Sigmoid colon (tissue), 7 donors: ENCODE measurements around the gene NIPA2. TPM values are rescaled to one million over a fixed set of nuclear protein-coding genes. Genes with fewer than 3 reads are reported as not detected.

ENCODE experiments used
- DNase-seq: peaks from one replicate; pipeline ENCODE4 v3.0.0-alpha.2; 2019
- H3K27ac ChIP-seq, 4 donors: fragments of 200-600 bp; sonication (generic); one replicate each; pipeline ENCODE4 v1.5.1; 2016 to 2019; ENCODE audit warnings: mild to moderate bottlenecking in 1 of 4
- H3K27me3 ChIP-seq, 3 donors: fragments of 200-600 bp; sonication (generic); one replicate each; pipeline ENCODE4 v1.5.1; 2019; ENCODE audit warnings: mild to moderate bottlenecking in 1 of 3
- H3K36me3 ChIP-seq, 4 donors: fragments of 200-600 bp; sonication (generic); one replicate each; pipeline ENCODE4 v1.5.1; 2016 to 2019
- H3K4me1 ChIP-seq, 4 donors: fragments of 200-600 bp; sonication (generic); one replicate each; pipeline ENCODE4 v1.5.1; 2017 to 2019
- H3K4me3 ChIP-seq, 4 donors: fragments of 200-600 bp; sonication (generic); one replicate each; pipeline ENCODE4 v1.5.1; 2017 to 2019; ENCODE audit warnings: mild to moderate bottlenecking in 2 of 4, moderate library complexity in 1 of 4
- H3K9me3 ChIP-seq, 4 donors: fragments of 200-600 bp in 3 of 4; sonication (generic) in 3 of 4; one replicate each; pipeline versions ENCODE4 v1.5.1 to v1.6.1; 2013 to 2019
- EP300 ChIP-seq, 4 donors: sonication (generic); formaldehyde crosslinking; IDR thresholded peaks; one replicate each; pipeline ENCODE4 v1.6.1; 2017; ENCODE audit warnings: antibody characterized with exemption in 4 of 4
- POLR2A ChIP-seq, 2 donors: fragments of 450-650 bp; IDR thresholded peaks; one replicate each; pipeline ENCODE4 v1.6.1; 2016; ENCODE audit warnings: antibody characterized with exemption in 2 of 2, mild to moderate bottlenecking in 2 of 2, moderate library complexity in 2 of 2
- POLR2AphosphoS5 ChIP-seq, 4 donors: sonication (generic); formaldehyde crosslinking; IDR thresholded peaks; one replicate each; pipeline ENCODE4 v1.6.1; 2017; ENCODE audit warnings: antibody characterized with exemption in 4 of 4
- WGBS, 2 donors: extraction: QIAGEN DNeasy Blood & Tissue Kit; methylation state at CpG; one replicate each; pipeline ENCODE4 v1.1.7; 2013; 5-methylcytosine and 5-hydroxymethylcytosine counted together
- intact Hi-C: fragments of 100-400 bp; cut with DNase I; formaldehyde crosslinking; loops from one replicate; pipeline ENCODE4 v1.15.1; 2023
- polyA plus RNA-seq, 3 donors: library from polyadenylated mRNA; stranded (reverse); fragments of 200-250 nt; gene quantifications; one replicate each; pipeline ENCODE4 v1.2.3, GENCODE V29; 2013
- total RNA-seq, 4 donors: library from RNA; depleted of rRNA; stranded (reverse); fragments of >200 nt; gene quantifications; one replicate each; pipeline ENCODE4 v1.1.0, GENCODE V29; 2016
- TF ChIP-seq, protein P1 (sequence below), 4 experiments: fragments of 450-650 bp in 3 of 4; fragments of 200-600 bp in 1 of 4; IDR thresholded peaks; one replicate each; pipeline ENCODE4 v1.5.1; 2016 to 2019; ENCODE audit warnings: antibody characterized with exemption in 4 of 4, mild to moderate bottlenecking in 3 of 4, moderate library complexity in 2 of 4
- donor health status: healthy with polysubstance abuse.
- donor health status: Bipolar disorder and iron deficiency.
- donor health status: healthy.

The NIPA2 gene
- total and polyA plus RNA-seq, 7 donors: 15.0 to 47.1 (median 25.5) TPM

DNA sequence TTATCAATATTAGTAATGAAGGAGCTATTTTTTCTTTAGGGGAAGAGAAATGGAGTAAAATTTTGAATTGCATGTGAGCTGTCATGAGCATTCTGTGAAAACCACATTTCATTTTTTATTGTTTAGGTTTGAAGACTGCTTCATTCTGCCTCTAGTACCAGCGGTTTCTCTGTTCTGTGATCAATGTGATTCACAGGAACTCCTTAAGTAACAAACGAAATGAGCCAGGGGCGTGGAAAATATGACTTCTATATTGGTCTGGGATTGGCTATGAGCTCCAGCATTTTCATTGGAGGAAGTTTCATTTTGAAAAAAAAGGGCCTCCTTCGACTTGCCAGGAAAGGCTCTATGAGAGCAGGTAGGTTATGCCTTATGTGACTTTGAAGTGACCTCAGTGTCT, 13.0 kb downstream of the NIPA2 start:
- Histone ChIP-seq H3K9me3 (no peaks in the 10 kb centered on the region), H3K27ac (no peak overlapping the region), H3K4me1 (no peaks in the 10 kb centered on the region), H3K27me3 (no peaks in the 10 kb centered on the region), H3K4me3 (no peak overlapping the region), H3K36me3 (peaks cover 5 to 50% (median 19%) of the 10 kb centered on the region in 4 donors)
- intact Hi-C loops: no loop called here
- TF ChIP-seq EP300 (IDR thresholded peaks at IDR 0.05) (no peak), POLR2A (IDR thresholded peaks at IDR 0.05) (no peak)
- no peak for DNase-seq
- WGBS, 2 donors: 76 to 88% methylated on average over 4 of the region's 4 CpGs

DNA sequence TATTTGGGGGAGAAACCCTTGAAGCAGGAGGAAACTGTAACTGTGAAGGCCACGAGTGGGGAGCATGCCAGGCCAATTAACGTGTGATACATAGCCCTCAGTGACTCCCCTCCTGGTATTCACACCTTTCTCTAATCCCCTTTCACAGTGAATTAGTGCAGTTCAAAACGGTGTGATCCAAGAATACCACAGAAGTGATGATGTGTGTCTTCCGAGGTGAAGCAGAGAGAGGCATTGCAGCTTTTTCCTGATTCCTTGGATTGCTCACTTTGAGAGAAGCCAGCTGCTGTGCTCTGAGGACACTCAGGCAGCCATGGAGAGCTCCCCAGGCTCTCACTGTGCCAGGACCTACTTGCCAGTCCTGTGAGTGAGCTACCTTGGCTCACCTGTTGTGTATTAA, 17.3 kb downstream of the NIPA2 start:
- H3K36me3 ChIP-seq: peaks cover 5 to 71% (median 22%) of the 10 kb centered on the region in 4 donors
- H3K27me3 ChIP-seq: no peaks in the 10 kb centered on the region
- WGBS, 2 donors: 77 to 83% methylated on average over 4 of the region's 4 CpGs
- H3K27ac ChIP-seq: no peak overlapping the region
- no peak overlapping the region for H3K4me3 ChIP-seq
- TF ChIP-seq POLR2A (IDR thresholded peaks at IDR 0.05) (no peak), POLR2AphosphoS5 (IDR thresholded peaks at IDR 0.05) (no peak), EP300 (IDR thresholded peaks at IDR 0.05) (no peak)
- TF ChIP-seq, protein P1, sequence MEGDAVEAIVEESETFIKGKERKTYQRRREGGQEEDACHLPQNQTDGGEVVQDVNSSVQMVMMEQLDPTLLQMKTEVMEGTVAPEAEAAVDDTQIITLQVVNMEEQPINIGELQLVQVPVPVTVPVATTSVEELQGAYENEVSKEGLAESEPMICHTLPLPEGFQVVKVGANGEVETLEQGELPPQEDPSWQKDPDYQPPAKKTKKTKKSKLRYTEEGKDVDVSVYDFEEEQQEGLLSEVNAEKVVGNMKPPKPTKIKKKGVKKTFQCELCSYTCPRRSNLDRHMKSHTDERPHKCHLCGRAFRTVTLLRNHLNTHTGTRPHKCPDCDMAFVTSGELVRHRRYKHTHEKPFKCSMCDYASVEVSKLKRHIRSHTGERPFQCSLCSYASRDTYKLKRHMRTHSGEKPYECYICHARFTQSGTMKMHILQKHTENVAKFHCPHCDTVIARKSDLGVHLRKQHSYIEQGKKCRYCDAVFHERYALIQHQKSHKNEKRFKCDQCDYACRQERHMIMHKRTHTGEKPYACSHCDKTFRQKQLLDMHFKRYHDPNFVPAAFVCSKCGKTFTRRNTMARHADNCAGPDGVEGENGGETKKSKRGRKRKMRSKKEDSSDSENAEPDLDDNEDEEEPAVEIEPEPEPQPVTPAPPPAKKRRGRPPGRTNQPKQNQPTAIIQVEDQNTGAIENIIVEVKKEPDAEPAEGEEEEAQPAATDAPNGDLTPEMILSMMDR (IDR thresholded peaks at IDR 0.05): no peak
- H3K9me3 ChIP-seq: no peaks in the 10 kb centered on the region
- no peaks in the 10 kb centered on the region for H3K4me1 ChIP-seq
- intact Hi-C loops: no loop called here
- DNase-seq: no peak

- WGBS, 2 donors: 94 to 99% methylated on average over 1 of the region's 1 CpG
- H3K4me1 ChIP-seq: no peaks in the 10 kb centered on the region
- no peak for TF ChIP-seq POLR2A (IDR thresholded peaks at IDR 0.05)
- TF ChIP-seq, protein P1 (IDR thresholded peaks at IDR 0.05): no peak
- no peak for TF ChIP-seq POLR2AphosphoS5 (IDR thresholded peaks at IDR 0.05)
- TF ChIP-seq EP300 (IDR thresholded peaks at IDR 0.05): no peak
- no peaks in the 10 kb centered on the region for H3K9me3 ChIP-seq
- DNase-seq: no peak
- intact Hi-C loops: no loop called here
- no peaks in the 10 kb centered on the region for H3K27me3 ChIP-seq
- H3K4me3 ChIP-seq: no peak overlapping the region
- peaks cover 5 to 79% (median 24%) of the 10 kb centered on the region in 4 donors for H3K36me3 ChIP-seq
- no peak overlapping the region for H3K27ac ChIP-seq
Observed at GRCh38 chr15:22856659-22857058, 18.2 kb downstream of the NIPA2 start.

DNA sequence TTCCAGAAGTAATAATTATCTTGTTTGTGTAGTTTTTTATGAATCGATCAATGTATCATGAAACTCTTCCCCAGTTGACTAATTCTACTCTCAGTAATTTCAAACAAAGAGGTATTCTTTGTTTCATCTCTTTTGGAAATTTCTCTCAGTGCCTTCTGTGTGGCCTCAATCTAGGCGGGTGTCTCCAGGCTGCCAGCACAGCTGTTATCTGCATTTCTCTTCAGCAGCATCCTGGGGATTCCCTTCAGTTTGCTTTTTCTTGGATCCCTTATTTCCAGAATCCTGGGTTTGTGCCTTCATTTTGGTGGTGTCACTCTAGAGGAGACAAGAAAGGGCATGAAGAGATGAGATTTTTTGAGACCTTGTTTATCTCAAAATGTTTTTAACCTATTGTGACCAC, 22.7 kb downstream of the NIPA2 start:
- Histone ChIP-seq H3K9me3 (no peaks in the 10 kb centered on the region), H3K27ac (no peak overlapping the region), H3K4me1 (no peaks in the 10 kb centered on the region), H3K4me3 (no peak overlapping the region), H3K27me3 (no peaks in the 10 kb centered on the region), H3K36me3 (peaks cover 4 to 78% (median 9%) of the 10 kb centered on the region in 4 donors)
- intact Hi-C loops: no loop called here
- no peak for DNase-seq
- no peak for TF ChIP-seq POLR2A (IDR thresholded peaks at IDR 0.05)
- TF ChIP-seq, protein P1 (IDR thresholded peaks at IDR 0.05): no peak
- TF ChIP-seq POLR2AphosphoS5 (IDR thresholded peaks at IDR 0.05): no peak
- no peak for TF ChIP-seq EP300 (IDR thresholded peaks at IDR 0.05)
- WGBS, 2 donors: 75 to 87% methylated on average over 2 of the region's 2 CpGs

- 97 to 99% methylated on average over 3 of the region's 3 CpGs for WGBS, 2 donors
- H3K27ac ChIP-seq: no peak overlapping the region
- H3K36me3 ChIP-seq: peaks cover 8 to 85% (median 20%) of the 10 kb centered on the region in 4 donors
- intact Hi-C loops: no loop called here
- H3K4me1 ChIP-seq: peaks cover 0 to 2% (median 0%) of the 10 kb centered on the region in 4 donors
- no peak overlapping the region for H3K4me3 ChIP-seq
- no peaks in the 10 kb centered on the region for H3K9me3 ChIP-seq
- H3K27me3 ChIP-seq: no peaks in the 10 kb centered on the region
- TF ChIP-seq POLR2A (IDR thresholded peaks at IDR 0.05) (no peak), POLR2AphosphoS5 (IDR thresholded peaks at IDR 0.05) (no peak), EP300 (IDR thresholded peaks at IDR 0.05) (no peak)
- TF ChIP-seq, protein P1 (IDR thresholded peaks at IDR 0.05): no peak
- no peak for DNase-seq
Observed at GRCh38 chr15:22863356-22863755, 24.9 kb downstream of the NIPA2 start.
